GM19240 (cell line): ENCODE data around the gene GABBR2.

Source experiments
- DNase-seq: peaks from one replicate; pipeline ENCODE4 v3.0.0; 2011; ENCODE audit warnings: low spot score; ENCODE audit not compliant: insufficient read length

Gene GABBR2

DNA sequence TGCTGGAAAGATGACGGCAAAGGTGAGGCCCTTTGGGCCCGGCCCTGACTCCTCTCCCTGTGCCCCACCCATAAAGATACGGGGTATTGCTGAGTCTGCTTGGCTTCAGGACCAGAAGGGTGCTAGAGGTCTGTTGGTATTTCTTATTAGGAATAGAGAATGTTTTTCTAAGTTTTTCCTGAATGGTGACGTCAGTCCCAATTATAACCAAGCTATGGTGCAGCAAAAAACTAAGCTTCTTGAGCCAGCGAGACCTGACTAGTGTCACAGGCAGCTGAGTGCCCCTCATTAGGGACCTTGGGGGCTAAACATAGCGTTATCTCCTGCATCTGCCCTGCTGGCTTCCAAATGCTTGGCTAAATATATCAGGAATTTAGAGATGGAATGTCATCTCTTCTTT lies 302.3 kb downstream of the GABBR2 start:
- DNase-seq, result no peak

DNA sequence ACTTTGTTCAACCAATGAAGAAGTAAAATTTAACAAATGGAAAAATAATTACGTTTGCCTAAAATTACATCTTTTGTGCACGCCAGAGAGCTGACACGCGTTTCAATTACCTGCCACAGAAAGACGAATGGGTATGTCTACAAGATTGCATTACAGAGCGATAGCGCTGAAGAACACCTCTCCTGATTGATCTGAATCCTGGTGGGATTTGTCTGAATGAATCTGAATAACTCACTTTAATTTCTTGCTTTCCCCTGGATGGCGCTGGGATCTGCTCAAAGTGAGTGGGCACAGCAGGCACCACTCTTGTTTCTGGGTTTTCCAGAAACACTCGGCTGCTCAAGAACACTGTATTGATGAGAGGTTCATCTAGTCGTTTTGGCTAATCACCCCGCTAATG lies 304.5 kb downstream of the GABBR2 start:
- DNase-seq, result no peak

DNA sequence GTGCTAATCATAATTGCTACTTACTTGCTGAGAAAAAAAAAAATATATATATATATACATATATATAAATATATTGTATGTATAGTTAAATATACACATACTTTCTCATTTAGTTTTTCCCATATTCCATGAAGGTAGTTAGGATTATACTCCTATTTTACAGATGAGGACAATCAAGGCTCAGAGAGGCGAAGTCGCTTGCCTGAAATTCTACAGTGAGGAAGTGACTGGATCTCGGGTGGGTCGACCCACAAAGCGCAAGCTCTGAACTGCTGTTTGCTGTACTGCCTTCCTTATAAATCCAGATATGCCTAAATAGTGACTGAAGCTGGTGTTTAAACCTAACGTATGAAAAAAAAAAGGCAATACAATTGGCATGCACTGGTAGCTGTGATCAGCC lies 305.0 kb downstream of the GABBR2 start:
- no peak for DNase-seq

DNA sequence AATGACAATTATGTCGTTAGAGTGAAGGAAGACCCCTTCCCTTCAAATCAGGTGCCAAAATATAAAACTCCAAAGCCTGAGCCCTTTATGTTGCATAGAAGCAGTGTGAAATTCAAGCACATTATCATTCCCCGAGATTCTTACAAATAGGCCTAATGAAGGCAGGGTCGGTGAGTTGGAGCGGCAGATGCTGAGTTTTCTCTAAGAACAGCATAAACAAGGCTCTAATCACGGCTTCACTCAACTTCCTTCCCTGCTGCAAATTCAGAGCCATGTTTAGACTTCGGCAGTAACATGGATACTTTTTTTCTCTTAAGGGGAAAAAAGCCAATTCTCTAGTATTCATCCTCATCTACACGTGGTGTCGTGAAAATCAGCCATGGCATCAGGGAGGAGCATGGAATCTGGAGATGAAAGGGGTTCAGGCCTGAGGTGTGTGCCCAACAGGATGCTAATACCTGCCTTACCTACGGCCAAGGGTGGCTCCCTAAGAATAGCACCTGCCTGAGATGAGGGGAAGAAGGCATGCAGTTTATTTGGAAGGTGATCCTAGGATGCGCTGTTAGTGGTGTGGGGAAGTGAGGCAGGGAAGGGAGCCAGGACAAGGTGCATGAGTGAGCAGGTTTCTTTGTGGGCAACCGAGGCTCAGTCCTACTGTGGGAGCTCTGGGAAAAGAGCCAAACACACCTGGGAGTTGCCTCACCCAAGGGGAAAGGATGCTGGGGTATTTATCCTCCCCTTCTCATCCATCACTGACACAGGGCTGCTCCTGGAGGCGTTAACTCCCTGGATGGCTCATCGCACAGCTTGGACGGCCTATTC lies 306.5 kb downstream of the GABBR2 start:
- DNase-seq, result no peak

DNA sequence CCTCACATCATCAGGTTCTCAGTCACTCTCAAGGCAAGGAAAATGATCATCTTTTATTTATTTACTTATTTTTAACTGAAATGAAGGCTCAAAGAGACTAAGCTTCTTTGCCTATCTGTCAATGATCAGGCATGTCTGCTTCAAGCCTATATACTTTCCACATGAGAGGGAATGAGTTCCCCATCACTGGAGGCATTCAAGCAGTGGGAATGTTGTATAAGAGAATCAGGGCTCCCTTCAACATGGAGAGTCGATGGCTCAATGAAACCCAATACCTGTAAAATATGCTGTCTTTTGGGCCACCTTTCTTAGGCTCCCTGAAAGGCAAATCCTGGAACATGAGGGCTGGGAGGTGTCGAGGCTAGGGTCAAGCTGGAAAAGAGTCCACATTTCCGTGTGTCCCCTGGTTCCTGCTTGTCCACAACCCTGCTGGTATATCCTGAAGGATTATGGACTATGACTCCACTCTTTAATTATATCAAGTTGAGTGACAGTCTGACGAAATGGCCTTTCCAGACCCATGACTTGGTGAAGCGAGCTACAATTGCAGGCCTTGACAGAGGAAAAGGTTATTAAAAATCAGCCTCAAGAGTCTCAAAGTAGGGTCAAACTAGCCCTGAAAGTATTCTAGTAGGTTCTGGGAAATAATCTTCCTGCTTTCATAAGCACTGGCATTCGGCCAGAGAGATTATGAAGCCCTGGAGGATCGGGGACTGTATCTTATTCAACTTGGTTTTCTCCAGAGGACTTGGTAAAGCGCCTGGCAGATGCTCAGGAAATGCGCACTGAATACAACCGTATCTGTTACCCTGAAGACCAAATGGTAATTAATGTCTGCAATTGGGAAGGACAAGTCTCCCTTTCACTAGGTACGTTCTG lies 307.4 kb downstream of the GABBR2 start:
- DNase-seq, result no peak

DNA sequence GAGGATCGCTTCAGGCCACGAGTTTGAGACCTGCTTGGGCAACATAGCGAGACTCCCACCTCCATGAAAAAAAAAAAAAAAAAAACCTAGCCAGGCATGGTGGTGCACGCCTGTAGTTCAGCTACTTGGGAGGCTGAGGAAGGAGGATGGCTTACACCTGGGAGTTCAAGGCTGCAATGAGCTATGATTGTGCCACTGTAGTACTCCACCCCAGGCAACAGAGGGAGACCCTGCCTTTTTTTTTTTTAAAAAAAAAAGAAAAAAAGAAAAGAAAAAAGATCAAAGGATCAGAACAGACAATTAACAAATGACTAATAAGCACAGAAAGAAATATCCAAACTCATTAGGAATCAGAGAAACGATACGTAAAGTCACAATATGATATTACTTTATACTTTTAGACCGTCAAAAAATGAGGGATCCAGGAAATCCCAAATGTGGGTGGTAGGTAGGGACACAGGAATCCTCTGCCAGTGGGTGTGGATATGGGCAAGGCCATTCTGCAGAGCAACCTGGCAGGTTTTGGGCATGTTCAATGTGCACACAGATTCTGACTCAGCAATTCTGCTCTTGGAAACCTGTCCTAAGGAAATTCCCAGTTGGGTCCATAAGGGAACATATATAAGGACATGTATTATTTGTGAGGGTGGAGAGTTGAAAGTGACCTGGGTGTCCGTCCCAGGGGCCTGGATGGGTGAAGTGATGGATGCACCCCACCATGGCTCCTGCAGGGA lies 308.6 kb downstream of the GABBR2 start:
- no peak for DNase-seq

DNA sequence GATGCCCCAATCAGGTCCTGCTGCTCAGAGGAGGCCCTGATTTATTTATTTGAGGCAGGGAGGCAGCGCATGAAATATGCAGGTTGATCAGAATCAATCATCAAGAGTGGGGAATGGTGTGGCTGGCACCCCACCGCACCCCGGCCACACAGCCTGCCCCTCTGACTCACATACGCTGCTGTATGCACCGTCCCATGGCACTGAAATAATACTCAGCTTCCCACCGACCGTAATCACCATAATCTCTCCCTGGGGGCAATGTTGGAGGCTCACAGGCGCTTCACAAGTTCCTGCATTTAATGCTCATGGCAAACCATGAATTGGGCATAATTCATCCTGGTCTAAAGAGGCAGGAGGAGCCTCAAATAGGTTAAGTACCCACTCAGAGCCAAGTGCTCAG lies 312.1 kb downstream of the GABBR2 start:
- DNase-seq, result no peak

DNA sequence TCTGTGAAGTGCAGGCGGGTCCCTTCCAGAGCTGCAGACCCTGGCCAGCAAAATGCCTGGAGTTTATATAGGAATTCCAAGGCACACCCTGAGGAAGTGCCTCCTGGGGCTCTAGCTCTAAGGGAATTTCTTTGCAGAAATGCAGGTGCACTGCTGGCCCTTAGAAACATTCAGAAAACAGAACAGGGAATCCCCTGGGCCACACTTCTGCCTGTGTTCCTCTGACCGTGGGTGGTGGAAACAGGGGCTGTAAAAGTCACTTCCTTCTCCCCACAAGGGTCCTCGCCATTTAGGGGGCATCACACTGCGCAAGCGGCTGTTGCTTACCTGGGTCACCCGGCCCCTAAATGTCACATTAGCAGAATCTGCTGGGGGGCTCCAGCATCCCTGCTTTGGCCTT lies 312.5 kb downstream of the GABBR2 start:
- DNase-seq, result no peak

DNA sequence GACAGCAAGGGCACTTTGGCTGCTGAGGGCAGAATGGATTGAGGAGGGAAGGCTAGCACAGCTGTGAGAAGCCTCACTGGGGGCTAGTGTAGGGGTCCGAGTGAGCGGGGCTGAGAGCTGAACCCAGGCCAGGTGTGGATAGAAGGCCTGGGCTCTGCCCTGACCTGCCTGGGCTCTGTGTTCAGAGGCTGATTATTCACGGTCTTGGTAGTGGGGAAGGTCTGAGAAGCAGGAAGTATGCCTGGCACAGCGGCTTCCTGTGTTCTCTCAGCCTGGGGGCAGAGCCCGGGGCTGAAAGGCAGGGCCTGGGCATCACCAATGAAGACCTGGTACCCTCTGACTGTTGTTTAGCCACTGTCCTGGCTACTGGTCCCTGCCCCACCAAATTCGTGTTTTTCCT lies 316.9 kb downstream of the GABBR2 start:
- no peak for DNase-seq

DNA sequence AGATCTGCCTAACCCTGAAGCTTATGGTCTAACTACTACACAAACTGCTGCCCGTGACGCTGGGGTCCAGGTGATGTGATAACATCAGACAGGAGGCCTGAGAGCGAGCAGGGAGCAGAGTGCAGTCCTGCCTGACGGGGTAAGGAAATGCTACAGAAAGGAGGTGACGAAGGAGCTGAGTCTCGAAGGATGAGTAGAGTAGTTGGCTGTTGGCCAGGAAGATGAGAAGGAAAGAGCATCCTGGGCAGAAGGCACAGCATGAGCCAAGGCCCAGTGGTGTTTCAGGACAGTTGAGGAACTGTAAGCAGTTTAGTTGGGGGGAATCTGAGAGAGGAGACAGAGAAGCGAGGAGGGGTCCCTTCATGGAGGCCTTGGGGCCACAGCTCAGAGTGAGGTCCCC lies 317.3 kb downstream of the GABBR2 start:
- DNase-seq, result no peak

DNA sequence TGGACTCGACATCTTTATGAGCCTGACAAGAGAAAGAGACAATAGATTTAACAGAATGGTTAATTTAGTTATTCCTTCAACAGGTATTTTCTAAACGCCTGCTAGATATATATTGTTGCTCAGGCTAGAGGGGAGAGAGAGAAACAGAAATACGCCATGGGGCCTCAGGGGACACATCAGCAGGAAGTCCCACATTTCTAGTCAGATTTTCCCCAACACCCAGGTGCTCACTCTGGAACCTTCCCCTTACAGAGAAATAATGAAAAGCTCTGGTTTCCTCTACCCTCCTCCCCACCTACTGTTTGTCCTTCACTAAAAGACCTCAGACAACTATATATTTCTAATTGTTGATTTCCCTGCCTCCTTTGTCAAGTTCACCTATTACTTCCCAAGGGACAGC lies 323.0 kb downstream of the GABBR2 start:
- DNase-seq, result no peak

DNA sequence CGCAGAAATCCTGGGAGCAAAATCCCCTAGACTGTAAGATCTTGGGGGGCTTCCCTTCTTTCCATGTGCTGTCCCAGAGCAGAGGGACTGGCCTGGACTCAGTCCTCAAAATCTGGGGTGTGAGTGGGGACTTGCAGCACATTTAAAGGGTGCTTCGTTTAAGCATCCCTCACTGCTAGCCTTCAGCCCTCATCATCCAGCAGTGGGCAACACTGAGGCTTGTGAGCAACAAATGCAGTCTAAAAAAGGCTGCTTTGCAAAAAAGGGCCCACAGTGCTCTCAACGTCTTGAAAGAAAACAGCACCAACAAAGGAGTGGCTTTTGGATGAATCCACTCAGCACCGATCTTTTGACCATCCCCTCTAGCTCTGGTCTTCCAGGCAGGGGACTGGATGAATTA lies 325.0 kb downstream of the GABBR2 start:
- DNase-seq, result no peak

DNA sequence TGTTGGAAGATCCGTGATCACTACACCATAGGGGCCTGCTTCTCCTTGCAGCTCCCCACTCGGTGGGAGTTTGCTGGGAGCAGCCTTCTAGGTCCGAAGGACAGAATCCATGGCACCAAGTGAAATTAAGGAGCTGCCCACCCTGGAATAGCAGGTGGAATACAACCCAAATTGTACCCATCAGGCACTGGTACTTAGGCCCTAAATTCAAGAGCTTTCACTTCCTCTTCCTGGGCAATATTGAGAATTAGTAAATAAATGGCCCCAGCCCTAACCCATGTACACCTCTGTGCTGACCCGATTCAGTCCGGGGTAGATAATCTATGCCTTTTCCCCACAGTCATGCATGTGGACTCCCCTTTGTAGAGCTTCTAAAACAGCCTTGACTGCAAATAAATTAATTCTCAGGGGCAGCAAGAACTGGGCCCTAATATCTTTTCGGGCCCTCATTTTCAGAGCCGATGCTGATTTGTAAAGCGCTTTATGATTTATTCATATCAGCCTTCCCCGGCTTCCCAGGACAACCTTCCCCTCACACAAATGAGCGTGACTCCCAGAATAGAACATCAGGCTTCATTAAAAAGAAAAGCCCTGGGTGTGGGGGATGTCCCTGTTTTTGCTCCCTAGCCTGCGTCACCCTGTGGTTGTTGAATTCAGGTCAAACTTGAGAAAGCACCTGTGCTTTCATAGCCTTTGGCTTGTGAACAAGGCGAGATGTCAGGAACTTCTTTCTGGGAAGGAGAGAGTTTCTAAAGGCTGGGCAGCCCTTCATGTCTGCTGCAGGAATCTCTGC lies 327.2 kb downstream of the GABBR2 start:
- no peak for DNase-seq

DNA sequence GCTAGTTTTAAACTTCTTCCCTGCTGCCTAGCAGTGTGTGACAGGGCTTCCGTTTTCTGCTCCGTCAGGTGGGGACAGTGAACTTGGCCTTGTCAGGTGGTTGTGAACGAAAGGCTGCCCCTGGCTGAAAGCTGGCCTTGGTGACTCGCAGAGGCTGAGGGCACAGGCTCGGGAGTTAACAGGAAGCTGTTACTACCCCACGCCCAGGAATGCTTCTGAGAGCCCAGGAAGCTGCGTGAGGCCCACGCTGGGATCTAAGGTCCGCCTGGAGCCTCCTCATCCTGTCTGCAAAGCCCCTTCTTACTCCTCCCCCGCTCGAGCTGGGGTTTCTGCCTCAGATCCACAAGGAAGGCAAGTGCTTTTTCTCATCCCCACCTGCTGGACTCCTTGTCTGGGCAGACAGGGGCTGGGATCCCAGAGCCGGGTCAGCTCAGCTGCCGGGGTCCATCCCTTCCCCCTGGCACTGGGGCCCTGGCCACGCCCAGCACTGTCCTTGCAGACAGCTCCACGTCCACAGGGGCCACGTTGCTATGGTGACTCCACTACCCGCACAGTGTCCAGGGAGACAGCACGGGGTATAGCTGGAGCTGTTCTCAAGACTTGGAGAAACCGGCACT lies 328.6 kb downstream of the GABBR2 start:
- no peak for DNase-seq

DNA sequence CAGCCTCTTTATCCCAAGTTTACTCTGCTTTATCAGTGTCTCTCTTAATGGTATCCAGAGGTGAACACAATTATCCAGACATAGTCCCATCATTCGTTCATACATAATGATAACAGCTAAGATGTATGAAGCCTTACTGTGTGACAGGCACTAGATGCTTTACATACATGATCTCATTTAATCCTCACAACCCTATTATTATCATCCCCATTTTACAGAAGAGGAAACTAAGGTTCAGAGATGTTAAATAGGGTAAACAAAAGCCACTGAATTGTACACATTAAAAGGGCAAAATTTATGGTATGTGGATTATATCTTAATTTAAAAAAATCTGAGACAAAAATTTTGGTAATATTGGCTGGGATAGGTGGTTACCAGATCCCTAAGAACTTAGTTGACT lies 329.2 kb downstream of the GABBR2 start:
- DNase-seq, result no peak

DNA sequence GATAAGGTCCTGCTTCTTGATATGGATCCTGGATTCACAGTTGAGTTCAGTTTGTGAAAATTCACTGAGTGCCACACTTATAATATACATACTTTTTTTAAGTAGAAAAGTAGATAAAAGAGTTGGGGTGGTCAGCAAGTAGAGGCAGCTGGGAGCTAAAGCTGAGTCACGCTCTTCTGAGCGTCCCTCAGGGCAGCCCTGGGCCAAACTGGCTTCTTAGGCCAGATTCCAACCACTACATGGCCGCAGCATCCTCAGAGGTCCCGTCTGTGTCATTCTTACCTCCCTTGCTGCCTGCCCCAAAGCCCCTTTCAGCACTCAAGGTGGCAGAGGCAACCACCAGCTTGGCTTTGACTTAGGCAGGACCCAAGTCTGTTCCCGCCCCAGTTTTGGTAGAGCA lies 329.9 kb downstream of the GABBR2 start:
- no peak for DNase-seq

DNA sequence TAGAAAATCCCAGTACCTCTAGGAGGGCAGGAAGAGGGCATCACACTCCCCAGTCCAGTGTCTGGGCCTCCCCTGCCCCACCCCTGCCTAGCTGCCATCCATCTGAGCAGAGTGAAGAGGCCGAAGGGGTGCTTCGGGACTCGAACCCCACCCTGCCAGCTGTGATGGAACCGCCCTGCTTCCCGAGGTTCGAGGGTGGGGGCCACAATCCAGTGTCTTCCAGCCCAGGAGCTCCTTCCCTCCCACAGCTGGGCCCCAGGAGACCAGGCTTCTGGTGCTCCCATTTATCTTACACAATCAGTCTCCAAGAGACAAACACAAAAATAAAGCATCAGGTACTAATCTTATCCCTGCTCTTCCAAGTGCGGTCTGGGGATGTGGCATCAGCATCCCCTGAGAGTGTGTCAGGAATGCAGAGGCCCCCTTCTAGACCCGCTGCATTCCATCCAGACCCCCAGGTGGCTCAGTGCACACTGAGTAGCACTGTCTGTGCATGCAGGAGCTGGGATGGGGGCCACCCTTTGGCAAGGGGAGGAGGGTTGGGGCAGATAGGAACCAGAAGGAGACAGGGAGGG lies 330.4 kb downstream of the GABBR2 start:
- DNase-seq, result no peak

DNA sequence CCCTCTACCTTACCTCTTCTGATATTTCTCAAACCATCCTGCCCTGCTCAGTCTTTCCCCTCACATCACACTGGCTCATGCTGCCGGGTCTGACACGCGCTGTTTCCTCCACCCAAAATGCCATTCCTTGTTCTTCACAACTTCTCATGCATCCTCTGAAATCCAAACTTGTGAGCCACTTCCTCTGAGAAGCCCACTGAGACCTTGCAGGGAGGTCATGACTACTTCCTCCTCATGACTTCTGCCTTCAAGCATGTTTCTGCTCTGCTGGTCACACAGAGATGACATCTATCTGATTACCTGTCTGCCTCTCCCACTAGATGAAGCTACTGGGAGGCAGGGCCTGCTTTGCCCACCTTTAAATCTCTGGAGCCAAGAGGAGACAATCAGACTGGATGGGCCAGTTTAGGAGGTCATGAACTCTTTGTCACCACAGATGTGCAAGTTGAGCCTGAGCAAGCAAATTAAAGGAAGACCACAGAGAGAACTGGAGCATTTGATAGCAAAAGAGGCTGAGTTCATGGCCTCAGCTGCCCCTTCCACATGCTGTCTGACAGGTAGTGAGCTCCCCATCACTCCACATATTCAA lies 333.5 kb downstream of the GABBR2 start:
- no peak for DNase-seq

DNA sequence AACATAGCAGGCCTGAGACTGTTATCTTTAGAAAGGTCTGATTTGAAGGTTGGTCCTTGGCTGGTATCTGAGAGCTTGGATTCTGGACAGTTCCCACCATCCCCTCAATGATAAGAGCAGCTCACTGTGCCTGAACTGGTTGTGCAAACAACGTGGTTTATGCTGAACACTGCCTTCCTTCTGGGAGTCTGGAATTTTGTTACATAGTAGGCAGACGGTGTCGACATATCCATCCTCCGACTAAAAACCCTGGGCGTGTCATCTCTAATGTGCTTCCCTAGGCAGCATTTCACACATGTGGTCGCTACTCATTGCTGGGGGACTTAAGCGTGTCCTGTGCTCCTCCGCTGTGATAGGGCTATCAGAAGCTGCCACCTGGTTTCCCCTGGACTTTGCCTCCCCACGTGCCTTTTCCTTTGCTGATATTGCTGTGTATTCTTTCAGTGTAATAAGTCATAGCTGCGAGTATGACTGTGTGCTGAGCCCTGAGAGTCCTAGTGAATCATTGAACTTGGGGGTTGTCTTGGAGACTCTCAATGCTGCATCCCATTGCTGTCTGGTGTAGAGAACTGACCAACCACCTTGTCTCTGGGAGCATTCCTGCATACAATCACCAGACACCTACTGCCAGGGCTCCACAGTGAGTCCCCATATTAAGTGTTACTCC lies 334.2 kb downstream of the GABBR2 start:
- DNase-seq, result no peak
